ENCODE results near the gene CTF1. TPM values are rescaled to one million over a fixed set of nuclear protein-coding genes. Genes with fewer than 3 reads are reported as not detected.

Gene CTF1
- total RNA-seq, 1 donor from 2014 or later, result 1.7 TPM

DNA sequence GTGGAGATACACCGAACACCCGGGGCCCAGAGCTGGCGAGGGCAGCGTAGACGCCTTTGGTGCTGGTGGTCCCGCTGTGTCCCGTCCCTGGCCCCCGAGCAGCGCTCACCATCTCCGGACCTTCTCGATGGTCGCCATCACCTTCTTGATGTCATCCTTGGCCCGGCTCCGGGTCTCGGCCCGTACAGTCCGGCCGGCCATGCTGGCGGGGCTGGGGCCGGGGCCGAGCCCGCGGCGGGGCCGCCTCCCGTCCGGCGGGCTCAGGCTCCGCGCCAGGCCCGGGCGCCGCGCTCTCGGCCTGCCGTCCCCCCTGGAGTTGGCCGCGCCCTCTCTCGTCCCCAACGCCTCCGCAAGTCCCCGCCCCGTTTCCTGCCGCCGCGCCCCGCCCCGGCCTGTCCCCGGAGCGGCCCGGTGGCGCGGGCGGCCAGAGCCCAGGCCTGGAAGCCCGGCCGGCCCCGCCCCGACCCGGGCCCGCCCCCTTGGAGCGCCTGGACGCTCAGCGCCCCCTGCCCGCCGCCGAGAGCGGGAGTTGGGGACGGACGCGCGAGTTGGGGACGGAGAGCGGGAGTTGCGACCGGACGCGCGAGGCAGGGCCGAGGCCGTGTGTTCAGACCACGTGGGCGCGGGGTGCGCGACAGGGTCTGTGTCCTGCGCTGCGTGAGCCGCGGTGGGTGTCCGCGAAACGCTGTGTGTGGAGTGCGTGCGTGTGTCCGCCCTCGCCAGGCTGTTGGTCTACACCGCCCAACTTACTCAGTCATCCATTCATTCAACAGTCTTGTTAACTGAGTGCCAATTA, 2.5 kb upstream of the CTF1 start, which contains the start of gene BCL7C:
Gene BCL7C, minus strand, starts transcription at position 334 of the 796 bp plus-strand sequence. Its CDS starts 133 bp downstream, at position 201.
- Mint-ChIP-seq H3K9me3 (ENCODE audit: unreplicated experiment) (peaks cover 22% of the 10 kb centered on the region), H3K36me3 (ENCODE audit: unreplicated experiment) (no peaks in the 10 kb centered on the region), H3K4me1 (ENCODE audit: low read depth, unreplicated experiment) (peaks cover 16% of the 10 kb centered on the region), H3K4me3 (ENCODE audit: unreplicated experiment) (peak within 1 kb of the TSS; percentile 87), H3K27ac (ENCODE audit: unreplicated experiment) (peak within 1 kb of the TSS; percentile 70), H3K27me3 (ENCODE audit: unreplicated experiment) (peaks cover 11% of the 10 kb centered on the region)
- DNase-seq, result peak; percentile 93
- TF ChIP-seq, protein P1, sequence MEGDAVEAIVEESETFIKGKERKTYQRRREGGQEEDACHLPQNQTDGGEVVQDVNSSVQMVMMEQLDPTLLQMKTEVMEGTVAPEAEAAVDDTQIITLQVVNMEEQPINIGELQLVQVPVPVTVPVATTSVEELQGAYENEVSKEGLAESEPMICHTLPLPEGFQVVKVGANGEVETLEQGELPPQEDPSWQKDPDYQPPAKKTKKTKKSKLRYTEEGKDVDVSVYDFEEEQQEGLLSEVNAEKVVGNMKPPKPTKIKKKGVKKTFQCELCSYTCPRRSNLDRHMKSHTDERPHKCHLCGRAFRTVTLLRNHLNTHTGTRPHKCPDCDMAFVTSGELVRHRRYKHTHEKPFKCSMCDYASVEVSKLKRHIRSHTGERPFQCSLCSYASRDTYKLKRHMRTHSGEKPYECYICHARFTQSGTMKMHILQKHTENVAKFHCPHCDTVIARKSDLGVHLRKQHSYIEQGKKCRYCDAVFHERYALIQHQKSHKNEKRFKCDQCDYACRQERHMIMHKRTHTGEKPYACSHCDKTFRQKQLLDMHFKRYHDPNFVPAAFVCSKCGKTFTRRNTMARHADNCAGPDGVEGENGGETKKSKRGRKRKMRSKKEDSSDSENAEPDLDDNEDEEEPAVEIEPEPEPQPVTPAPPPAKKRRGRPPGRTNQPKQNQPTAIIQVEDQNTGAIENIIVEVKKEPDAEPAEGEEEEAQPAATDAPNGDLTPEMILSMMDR (IDR thresholded peaks at IDR 0.05; ENCODE audit: partially characterized antibody, unreplicated experiment), result no peak

- H3K36me3 Mint-ChIP-seq (ENCODE audit: unreplicated experiment), result no peaks in the 10 kb centered on the region
- H3K9me3 Mint-ChIP-seq (ENCODE audit: unreplicated experiment), result peaks cover 22% of the 10 kb centered on the region
- no peak for DNase-seq
- H3K4me1 Mint-ChIP-seq (ENCODE audit: low read depth, unreplicated experiment), result peaks cover 16% of the 10 kb centered on the region
- peak overlapping the region; percentile 83 for H3K4me3 Mint-ChIP-seq (ENCODE audit: unreplicated experiment)
- TF ChIP-seq, protein P1 (IDR thresholded peaks at IDR 0.05; ENCODE audit: partially characterized antibody, unreplicated experiment), result no peak
- H3K27me3 Mint-ChIP-seq (ENCODE audit: unreplicated experiment), result peaks cover 11% of the 10 kb centered on the region
- peak overlapping the region; percentile 70 for H3K27ac Mint-ChIP-seq (ENCODE audit: unreplicated experiment)
Measured at GRCh38 chr16:30894540-30895368, 1.7 kb upstream of the CTF1 start.

- Mint-ChIP-seq H3K9me3 (ENCODE audit: unreplicated experiment) (peaks cover 22% of the 10 kb centered on the region), H3K4me3 (ENCODE audit: unreplicated experiment) (peak overlapping the region; percentile 75), H3K27me3 (ENCODE audit: unreplicated experiment) (peaks cover 12% of the 10 kb centered on the region), H3K4me1 (ENCODE audit: low read depth, unreplicated experiment) (peaks cover 16% of the 10 kb centered on the region), H3K27ac (ENCODE audit: unreplicated experiment) (peak overlapping the region; percentile 86), H3K36me3 (ENCODE audit: unreplicated experiment) (no peaks in the 10 kb centered on the region)
- TF ChIP-seq, protein P1 (IDR thresholded peaks at IDR 0.05; ENCODE audit: partially characterized antibody, unreplicated experiment), result no peak
- DNase-seq, result no peak
Measured at GRCh38 chr16:30895627-30896260, 670 bp upstream of the CTF1 start.

DNA sequence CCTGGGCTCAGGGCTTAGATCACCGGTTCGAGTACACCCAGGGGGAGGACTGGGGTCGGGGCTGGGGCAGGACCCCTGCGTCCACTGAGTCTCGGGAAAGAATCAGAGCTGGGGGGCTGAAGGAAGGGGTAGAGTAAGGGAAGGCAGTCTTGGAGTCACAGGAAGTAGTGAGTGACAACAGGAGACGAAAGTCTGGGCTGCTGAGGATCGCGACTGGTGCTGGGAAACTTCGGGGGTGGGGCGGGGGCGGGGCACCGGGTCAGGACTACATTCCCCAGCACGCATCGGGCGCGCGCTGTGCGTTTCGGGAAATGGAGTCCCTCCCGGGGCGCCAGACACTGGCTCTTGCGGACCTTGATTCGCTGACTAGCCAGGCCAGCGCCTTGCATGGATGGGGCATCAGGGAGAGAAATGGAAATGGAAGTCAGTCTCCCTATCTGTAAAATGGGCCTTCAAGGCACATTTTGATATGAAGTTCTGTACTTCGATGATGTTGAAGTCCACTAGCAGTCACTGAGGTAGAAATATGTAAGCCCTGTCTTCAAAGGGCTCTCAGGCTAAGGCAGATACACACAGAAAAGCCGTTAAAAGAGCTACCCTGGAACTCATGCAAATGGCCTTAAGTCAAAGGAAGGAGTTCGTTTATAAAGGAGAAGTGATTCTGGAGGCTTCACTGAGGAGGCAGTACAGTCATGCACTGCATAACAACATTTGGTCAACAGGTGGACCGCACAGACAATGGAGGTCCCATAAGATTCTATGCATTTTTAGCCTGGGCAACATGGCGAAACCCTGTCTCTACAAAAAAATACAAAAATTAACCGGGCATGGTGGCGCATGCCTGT, 697 bp downstream of the CTF1 start:
- peaks cover 16% of the 10 kb centered on the region for H3K4me1 Mint-ChIP-seq (ENCODE audit: low read depth, unreplicated experiment)
- peaks cover 15% of the 10 kb centered on the region for H3K27me3 Mint-ChIP-seq (ENCODE audit: unreplicated experiment)
- H3K27ac Mint-ChIP-seq (ENCODE audit: unreplicated experiment), result peak overlapping the region; percentile 86

More for the DNA sequence above, 697 bp downstream of the CTF1 start:
- Mint-ChIP-seq H3K9me3 (ENCODE audit: unreplicated experiment) (peaks cover 23% of the 10 kb centered on the region), H3K36me3 (ENCODE audit: unreplicated experiment) (no peaks in the 10 kb centered on the region), H3K4me3 (ENCODE audit: unreplicated experiment) (peak overlapping the region; percentile 75)
- DNase-seq, result peak; percentile 90
- TF ChIP-seq, protein P1 (IDR thresholded peaks at IDR 0.05; ENCODE audit: partially characterized antibody, unreplicated experiment), result no peak
